ENCODE results near the gene IL1RAPL2. TPM values are rescaled to one million over a fixed set of nuclear protein-coding genes. Genes with fewer than 3 reads are reported as not detected.

The IL1RAPL2 gene
- polyA plus RNA-seq, 1 donor, result 0.16 TPM

- Histone ChIP-seq H3K9me3 (ENCODE audit: control insufficient read depth, low read depth, low read length) (no peaks in the 10 kb centered on the region), H3K4me1 (ENCODE audit: control insufficient read depth, insufficient read depth, low read length) (no peaks in the 10 kb centered on the region), H3K4me3 (ENCODE audit: low read length) (no peak overlapping the region), H3K36me3 (ENCODE audit: control insufficient read depth, insufficient read depth, low read length) (no peaks in the 10 kb centered on the region), H3K27ac (ENCODE audit: low read length) (no peak overlapping the region), H3K27me3 (ENCODE audit: control insufficient read depth, insufficient read depth, low read length) (no peaks in the 10 kb centered on the region)
- no peak for DNase-seq
- WGBS (ENCODE audit: insufficient coverage, low lambda C conversion rate), result 100% methylated on average over 1 of the region's 2 CpGs
Measured at GRCh38 chrX:105274091-105274490, 708.1 kb downstream of the IL1RAPL2 start.

- DNase-seq, result no peak
- no CpG with 5 or more reads among the region's 1 CpG for WGBS (ENCODE audit: insufficient coverage, low lambda C conversion rate)
- H3K4me3 ChIP-seq (ENCODE audit: low read length), result no peak overlapping the region
- no peaks in the 10 kb centered on the region for H3K36me3 ChIP-seq (ENCODE audit: control insufficient read depth, insufficient read depth, low read length)
- H3K27ac ChIP-seq (ENCODE audit: low read length), result no peak overlapping the region
- H3K9me3 ChIP-seq (ENCODE audit: control insufficient read depth, low read depth, low read length), result no peaks in the 10 kb centered on the region
- no peaks in the 10 kb centered on the region for H3K4me1 ChIP-seq (ENCODE audit: control insufficient read depth, insufficient read depth, low read length)
- H3K27me3 ChIP-seq (ENCODE audit: control insufficient read depth, insufficient read depth, low read length), result no peaks in the 10 kb centered on the region
Measured at GRCh38 chrX:105277132-105277531, 711.1 kb downstream of the IL1RAPL2 start.

DNA sequence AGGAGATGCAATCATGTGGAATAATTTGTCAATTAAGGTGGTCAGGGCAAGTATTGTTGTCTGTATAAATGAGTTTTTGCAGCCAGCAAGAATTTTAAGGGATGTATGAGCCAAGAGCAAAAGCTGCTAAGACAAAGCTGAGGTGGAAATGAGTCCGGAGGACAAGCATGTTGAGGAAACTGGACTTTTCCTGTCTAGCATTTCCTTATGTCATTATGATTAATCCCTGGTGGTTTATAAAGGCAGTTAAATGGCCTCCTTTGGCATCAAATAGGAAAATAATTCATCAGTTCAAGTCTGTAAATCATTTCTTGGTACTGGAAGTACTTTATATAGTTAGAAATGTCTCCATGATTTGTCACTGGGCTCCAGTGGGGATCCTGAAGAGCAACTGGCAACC, 716.1 kb downstream of the IL1RAPL2 start:
- no peaks in the 10 kb centered on the region for H3K9me3 ChIP-seq (ENCODE audit: control insufficient read depth, low read depth, low read length)
- no peaks in the 10 kb centered on the region for H3K36me3 ChIP-seq (ENCODE audit: control insufficient read depth, insufficient read depth, low read length)
- WGBS (ENCODE audit: insufficient coverage, low lambda C conversion rate), result 100% methylated on average over 1 of the region's 1 CpG
- no peak overlapping the region for H3K4me3 ChIP-seq (ENCODE audit: low read length)
- DNase-seq, result no peak
- H3K4me1 ChIP-seq (ENCODE audit: control insufficient read depth, insufficient read depth, low read length), result no peaks in the 10 kb centered on the region
- H3K27ac ChIP-seq (ENCODE audit: low read length), result no peak overlapping the region
- no peaks in the 10 kb centered on the region for H3K27me3 ChIP-seq (ENCODE audit: control insufficient read depth, insufficient read depth, low read length)

DNA sequence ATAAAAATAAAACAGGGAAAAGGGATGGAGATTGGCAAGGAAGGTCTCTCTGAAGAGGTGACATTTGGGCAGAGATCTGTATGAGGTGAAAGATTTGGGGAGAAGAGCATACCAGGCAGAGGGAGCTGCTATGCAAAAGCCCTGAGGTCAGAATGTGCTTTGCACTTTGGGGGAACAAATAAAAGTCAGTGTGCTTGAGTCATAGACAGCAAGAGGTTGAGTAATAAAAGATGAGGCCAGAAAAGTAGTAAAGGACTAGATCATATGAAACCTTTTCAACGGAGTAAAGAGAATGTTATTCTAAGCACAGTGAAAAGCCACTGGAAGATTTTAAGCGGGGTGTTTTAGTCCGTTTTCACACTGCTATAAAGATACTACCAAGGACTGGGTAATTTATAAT, 731.0 kb downstream of the IL1RAPL2 start:
- Histone ChIP-seq H3K4me3 (ENCODE audit: low read length) (no peak overlapping the region), H3K4me1 (ENCODE audit: control insufficient read depth, insufficient read depth, low read length) (no peaks in the 10 kb centered on the region), H3K9me3 (ENCODE audit: control insufficient read depth, low read depth, low read length) (no peaks in the 10 kb centered on the region), H3K36me3 (ENCODE audit: control insufficient read depth, insufficient read depth, low read length) (no peaks in the 10 kb centered on the region), H3K27me3 (ENCODE audit: control insufficient read depth, insufficient read depth, low read length) (no peaks in the 10 kb centered on the region), H3K27ac (ENCODE audit: low read length) (no peak overlapping the region)
- WGBS (ENCODE audit: insufficient coverage, low lambda C conversion rate), result no CpG with 5 or more reads among the region's 3 CpGs
- DNase-seq, result no peak

GRCh38 chrX:105299286-105299685, 733.3 kb downstream of the IL1RAPL2 start:
- WGBS (ENCODE audit: insufficient coverage, low lambda C conversion rate), result no CpG with 5 or more reads among the region's 1 CpG
- Histone ChIP-seq H3K4me1 (ENCODE audit: control insufficient read depth, insufficient read depth, low read length) (no peaks in the 10 kb centered on the region), H3K36me3 (ENCODE audit: control insufficient read depth, insufficient read depth, low read length) (no peaks in the 10 kb centered on the region)

GRCh38 chrX:105302246-105302645, 736.2 kb downstream of the IL1RAPL2 start:
- H3K4me1 ChIP-seq (ENCODE audit: control insufficient read depth, insufficient read depth, low read length), result no peaks in the 10 kb centered on the region
- no peak overlapping the region for H3K27ac ChIP-seq (ENCODE audit: low read length)
- no peak overlapping the region for H3K4me3 ChIP-seq (ENCODE audit: low read length)
- H3K9me3 ChIP-seq (ENCODE audit: control insufficient read depth, low read depth, low read length), result no peaks in the 10 kb centered on the region
- DNase-seq, result no peak
- no CpG with 5 or more reads among the region's 1 CpG for WGBS (ENCODE audit: insufficient coverage, low lambda C conversion rate)
- no peaks in the 10 kb centered on the region for H3K36me3 ChIP-seq (ENCODE audit: control insufficient read depth, insufficient read depth, low read length)
- H3K27me3 ChIP-seq (ENCODE audit: control insufficient read depth, insufficient read depth, low read length), result no peaks in the 10 kb centered on the region

More at GRCh38 chrX:105299286-105299685, 733.3 kb downstream of the IL1RAPL2 start:
- Histone ChIP-seq H3K9me3 (ENCODE audit: control insufficient read depth, low read depth, low read length) (no peaks in the 10 kb centered on the region), H3K27me3 (ENCODE audit: control insufficient read depth, insufficient read depth, low read length) (no peaks in the 10 kb centered on the region), H3K4me3 (ENCODE audit: low read length) (no peak overlapping the region), H3K27ac (ENCODE audit: low read length) (no peak overlapping the region)
- no peak for DNase-seq

GRCh38 chrX:105307762-105308161, 741.8 kb downstream of the IL1RAPL2 start:
- no peak overlapping the region for H3K27ac ChIP-seq (ENCODE audit: low read length)

GRCh38 chrX:105313596-105313995, 747.6 kb downstream of the IL1RAPL2 start:
- Histone ChIP-seq H3K27ac (ENCODE audit: low read length) (no peak overlapping the region), H3K4me1 (ENCODE audit: control insufficient read depth, insufficient read depth, low read length) (no peaks in the 10 kb centered on the region), H3K4me3 (ENCODE audit: low read length) (no peak overlapping the region), H3K9me3 (ENCODE audit: control insufficient read depth, low read depth, low read length) (no peaks in the 10 kb centered on the region), H3K27me3 (ENCODE audit: control insufficient read depth, insufficient read depth, low read length) (no peaks in the 10 kb centered on the region), H3K36me3 (ENCODE audit: control insufficient read depth, insufficient read depth, low read length) (no peaks in the 10 kb centered on the region)
- no peak for DNase-seq
- no CpG with 5 or more reads among the region's 1 CpG for WGBS (ENCODE audit: insufficient coverage, low lambda C conversion rate)

More at GRCh38 chrX:105307762-105308161, 741.8 kb downstream of the IL1RAPL2 start:
- Histone ChIP-seq H3K27me3 (ENCODE audit: control insufficient read depth, insufficient read depth, low read length) (no peaks in the 10 kb centered on the region), H3K4me3 (ENCODE audit: low read length) (no peak overlapping the region), H3K4me1 (ENCODE audit: control insufficient read depth, insufficient read depth, low read length) (no peaks in the 10 kb centered on the region), H3K9me3 (ENCODE audit: control insufficient read depth, low read depth, low read length) (no peaks in the 10 kb centered on the region), H3K36me3 (ENCODE audit: control insufficient read depth, insufficient read depth, low read length) (no peaks in the 10 kb centered on the region)
- WGBS (ENCODE audit: insufficient coverage, low lambda C conversion rate), result no CpG with 5 or more reads among the region's 1 CpG
- no peak for DNase-seq

GRCh38 chrX:105314458-105314857, 748.5 kb downstream of the IL1RAPL2 start:
- Histone ChIP-seq H3K4me1 (ENCODE audit: control insufficient read depth, insufficient read depth, low read length) (no peaks in the 10 kb centered on the region), H3K36me3 (ENCODE audit: control insufficient read depth, insufficient read depth, low read length) (no peaks in the 10 kb centered on the region), H3K27me3 (ENCODE audit: control insufficient read depth, insufficient read depth, low read length) (no peaks in the 10 kb centered on the region), H3K4me3 (ENCODE audit: low read length) (no peak overlapping the region), H3K9me3 (ENCODE audit: control insufficient read depth, low read depth, low read length) (no peaks in the 10 kb centered on the region), H3K27ac (ENCODE audit: low read length) (no peak overlapping the region)
- no peak for DNase-seq
- 100% methylated on average over 1 of the region's 2 CpGs for WGBS (ENCODE audit: insufficient coverage, low lambda C conversion rate)

GRCh38 chrX:105315248-105315647, 749.2 kb downstream of the IL1RAPL2 start:
- no peaks in the 10 kb centered on the region for H3K36me3 ChIP-seq (ENCODE audit: control insufficient read depth, insufficient read depth, low read length)
- no peaks in the 10 kb centered on the region for H3K9me3 ChIP-seq (ENCODE audit: control insufficient read depth, low read depth, low read length)
- no peaks in the 10 kb centered on the region for H3K27me3 ChIP-seq (ENCODE audit: control insufficient read depth, insufficient read depth, low read length)
- H3K4me3 ChIP-seq (ENCODE audit: low read length), result no peak overlapping the region
- H3K27ac ChIP-seq (ENCODE audit: low read length), result no peak overlapping the region
- WGBS (ENCODE audit: insufficient coverage, low lambda C conversion rate), result no CpG with 5 or more reads among the region's 1 CpG
- no peaks in the 10 kb centered on the region for H3K4me1 ChIP-seq (ENCODE audit: control insufficient read depth, insufficient read depth, low read length)
- DNase-seq, result no peak

GRCh38 chrX:105317117-105317516, 751.1 kb downstream of the IL1RAPL2 start:
- no peaks in the 10 kb centered on the region for H3K36me3 ChIP-seq (ENCODE audit: control insufficient read depth, insufficient read depth, low read length)
- no peak overlapping the region for H3K27ac ChIP-seq (ENCODE audit: low read length)
- no peak for DNase-seq
- no CpG with 5 or more reads among the region's 2 CpGs for WGBS (ENCODE audit: insufficient coverage, low lambda C conversion rate)
- no peaks in the 10 kb centered on the region for H3K27me3 ChIP-seq (ENCODE audit: control insufficient read depth, insufficient read depth, low read length)
- H3K9me3 ChIP-seq (ENCODE audit: control insufficient read depth, low read depth, low read length), result no peaks in the 10 kb centered on the region
- H3K4me1 ChIP-seq (ENCODE audit: control insufficient read depth, insufficient read depth, low read length), result no peaks in the 10 kb centered on the region
- no peak overlapping the region for H3K4me3 ChIP-seq (ENCODE audit: low read length)

Measured in large intestine (tissue), 3 donors.